Activated CD4-positive, CD25-positive, alpha-beta regulatory T cell treated with anti-CD3 and anti-CD28 coated beads, Interleukin-2, amount 50 U/mL, for 24 hours (primary cell): ENCODE data around the gene TMEM150A.
"Not testable (repeated sequence)": the region's sequence is repeated elsewhere in the genome, so short reads cannot be mapped to it uniquely, and the experiment has no call there.

ENCODE experiments used
- ATAC-seq, 2 donors: fragments of 150-1000 bp; cut with Tn5 transposase; one replicate each; pipeline ENCODE4 v1.10.0; 2021; ENCODE audit warnings: mild to moderate bottlenecking in 1 of 2, moderate library complexity in 1 of 2

TMEM150A gene

GRCh38 chr2:85611705-85612587 is 9.4 kb upstream of the TMEM150A start, which contains the start of gene C2orf68:
Gene C2orf68, minus strand, starts transcription at chr2:85612066. Its CDS starts 82 bp downstream, at chr2:85611984.
- ATAC-seq: peak; percentile 67

DNA sequence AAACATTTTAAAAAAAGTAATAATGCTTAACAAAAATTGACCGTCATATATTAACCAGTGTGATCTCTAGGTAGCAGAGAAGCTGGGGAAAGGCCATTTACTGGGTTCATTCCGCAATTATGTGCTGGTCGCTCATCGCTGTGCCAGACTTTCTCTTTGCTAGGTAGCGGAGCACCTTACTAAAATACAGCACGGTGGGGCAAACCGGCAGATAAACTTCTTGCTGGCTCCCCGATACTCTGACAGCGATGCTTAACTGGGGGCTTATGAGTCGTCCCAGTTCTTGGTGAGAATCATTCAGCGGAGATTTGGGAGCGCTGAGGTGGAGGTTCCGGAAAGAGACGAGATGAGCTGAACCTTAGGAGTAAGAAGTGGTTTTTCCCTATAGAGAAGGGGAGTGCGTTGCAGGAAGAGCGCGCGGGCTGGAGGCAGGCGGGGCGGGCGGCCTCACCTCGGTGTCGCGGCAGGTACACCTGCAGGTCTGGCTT is 8.8 kb upstream of the TMEM150A start:
- ATAC-seq: peak; percentile 3 to 6

DNA sequence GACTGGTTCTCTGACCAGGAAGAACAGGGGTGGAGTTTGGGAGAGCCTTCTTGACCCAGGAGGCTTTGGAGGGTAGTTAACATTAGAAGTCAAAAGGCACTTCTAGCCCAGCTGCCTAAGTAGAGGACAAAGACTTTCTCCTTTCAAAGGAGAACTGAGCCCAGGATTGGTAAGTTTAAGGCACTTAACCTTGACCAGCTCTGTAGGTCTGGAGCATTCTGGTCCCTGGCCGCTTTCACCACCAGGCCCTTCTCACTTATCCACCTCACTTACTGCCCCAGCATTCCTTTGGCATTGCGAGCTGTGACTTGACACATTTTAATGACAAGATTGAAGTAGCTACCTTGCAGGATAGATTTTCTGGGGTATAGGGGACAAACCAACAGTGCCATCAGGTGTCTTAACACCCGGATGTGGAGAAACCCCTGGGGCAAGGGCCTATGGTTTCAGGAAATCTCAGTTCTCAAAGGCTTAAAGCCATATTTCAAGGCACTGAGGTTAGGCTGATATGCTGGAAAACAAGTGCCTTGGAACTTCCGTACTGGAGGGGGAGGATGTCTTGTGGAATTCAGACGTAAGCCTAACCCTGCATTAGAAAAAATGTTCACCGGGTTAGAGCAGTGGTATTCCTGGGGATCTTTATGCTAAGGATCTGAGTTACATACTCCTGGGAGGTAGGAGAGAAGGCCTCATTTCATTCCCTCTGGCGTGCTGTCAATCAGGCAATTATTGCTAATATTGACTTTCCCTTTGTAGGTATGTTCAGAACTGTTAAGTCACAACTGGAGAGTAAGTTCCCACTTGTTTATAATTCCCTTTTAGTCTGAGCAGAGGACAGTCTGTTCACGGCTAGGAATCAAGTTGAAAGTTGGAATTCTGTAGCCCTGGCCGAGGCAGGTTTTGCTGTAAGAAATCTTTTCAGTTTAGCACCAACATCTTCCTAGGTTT is 5.0 kb upstream of the TMEM150A start:
- no peak for ATAC-seq

- ATAC-seq: no peak
Observed at GRCh38 chr2:85606116-85606455, 3.6 kb upstream of the TMEM150A start.

GRCh38 chr2:85605406-85606115 is 3.1 kb upstream of the TMEM150A start:
- no peak for ATAC-seq

GRCh38 chr2:85604568-85605339 is 2.3 kb upstream of the TMEM150A start:
- ATAC-seq: no peak

GRCh38 chr2:85604133-85604444 is 1.6 kb upstream of the TMEM150A start:
- ATAC-seq: not testable (repeated sequence)

DNA sequence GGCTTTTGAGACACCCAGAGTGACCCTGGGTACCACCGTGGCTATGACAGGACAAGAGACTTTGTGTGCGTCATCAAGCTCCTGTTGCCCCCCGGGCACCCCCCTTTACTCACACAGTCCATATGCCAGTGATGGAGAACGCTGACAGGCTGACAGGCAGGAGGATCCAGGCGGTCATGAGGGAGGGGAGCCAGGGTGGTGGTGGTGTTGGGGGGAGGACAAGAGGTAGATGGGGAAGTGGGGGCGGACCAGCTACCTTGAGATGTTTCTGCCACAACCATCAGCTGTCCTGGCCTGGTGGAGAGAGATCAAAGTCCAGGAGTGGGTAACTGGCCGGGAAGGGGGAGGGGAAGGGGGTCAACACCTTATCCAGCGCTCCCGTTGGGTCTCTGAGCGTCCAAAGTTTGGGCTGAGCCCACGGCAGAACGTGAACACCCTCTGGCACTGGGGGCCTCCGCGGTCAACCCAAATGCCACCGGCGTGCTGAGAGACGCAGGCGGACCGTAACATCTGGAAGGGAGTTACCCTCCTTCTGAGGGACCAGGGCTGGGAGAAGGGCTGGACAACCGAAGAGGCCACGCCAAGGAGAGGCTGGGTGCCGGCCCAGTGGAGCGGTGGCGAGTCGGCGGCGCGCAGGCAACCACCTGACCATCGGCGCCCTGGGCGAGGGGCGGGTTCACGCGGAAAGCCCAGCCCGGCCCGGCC is 575 bp downstream of the TMEM150A start:
- peak; percentile 8 to 9 for ATAC-seq

DNA sequence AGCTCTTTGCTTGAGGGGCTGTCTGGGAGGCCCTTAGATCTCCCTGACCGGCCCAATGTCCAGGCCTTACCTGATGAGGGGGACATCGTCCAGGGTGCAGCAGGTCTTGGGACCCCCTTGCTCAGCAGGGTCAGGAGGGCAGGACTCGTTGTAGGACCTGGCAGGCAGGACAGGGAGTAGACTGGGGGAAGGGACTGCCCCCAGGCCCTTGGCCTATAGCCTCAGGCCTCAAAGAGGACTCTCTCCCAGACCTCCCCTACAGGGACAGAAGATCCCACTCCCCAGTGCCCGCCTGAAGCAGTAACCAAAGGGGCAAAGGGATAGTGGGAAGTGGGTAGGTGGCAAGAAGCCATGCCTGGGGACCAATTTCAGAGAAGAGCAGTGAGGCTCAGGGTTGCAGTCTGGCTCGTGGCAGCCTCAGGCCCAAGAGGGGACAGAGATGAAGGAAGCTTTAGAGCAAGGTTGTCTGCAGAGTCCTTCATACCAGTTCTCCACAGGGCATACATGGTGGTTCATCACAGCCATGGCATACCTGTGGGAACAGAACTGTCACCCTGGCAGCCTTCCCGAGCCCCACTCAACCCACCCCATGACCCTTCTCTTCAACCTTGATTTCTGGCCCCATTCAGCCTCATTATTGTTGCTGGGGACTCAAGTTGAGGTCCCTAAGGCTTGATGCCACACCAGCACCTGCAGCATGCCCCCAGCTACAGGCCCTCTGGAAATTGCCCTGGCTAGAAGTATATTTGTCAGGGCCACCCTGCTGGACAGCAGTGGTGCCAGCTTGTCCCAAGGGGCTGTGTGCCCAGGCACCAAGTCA is 1.3 kb downstream of the TMEM150A start:
- no peak for ATAC-seq

- ATAC-seq: no peak
Observed at GRCh38 chr2:85600235-85600575, 2.3 kb downstream of the TMEM150A start.

- ATAC-seq: no peak
Observed at GRCh38 chr2:85599468-85600234, 2.8 kb downstream of the TMEM150A start.

GRCh38 chr2:85598594-85599340 is 3.7 kb downstream of the TMEM150A start:
- ATAC-seq: no peak

- no peak for ATAC-seq
Observed at GRCh38 chr2:85597241-85597640, 5.3 kb downstream of the TMEM150A start.

GRCh38 chr2:85596486-85597143 is 5.9 kb downstream of the TMEM150A start:
- ATAC-seq: no peak

- ATAC-seq: peak; percentile 9 to 25
Observed at GRCh38 chr2:85596026-85596333, 6.5 kb downstream of the TMEM150A start.

GRCh38 chr2:85595301-85596025 is 7.0 kb downstream of the TMEM150A start, which contains the start of gene RNF181:
Gene RNF181, plus strand, starts transcription at chr2:85595745. Its CDS starts 19 bp downstream, at chr2:85595764.
- peak; percentile 100 for ATAC-seq

- no peak for ATAC-seq
Observed at GRCh38 chr2:85594715-85595300, 7.7 kb downstream of the TMEM150A start.
